ENCODE data around the gene FAM24B.

Gene FAM24B

DNA sequence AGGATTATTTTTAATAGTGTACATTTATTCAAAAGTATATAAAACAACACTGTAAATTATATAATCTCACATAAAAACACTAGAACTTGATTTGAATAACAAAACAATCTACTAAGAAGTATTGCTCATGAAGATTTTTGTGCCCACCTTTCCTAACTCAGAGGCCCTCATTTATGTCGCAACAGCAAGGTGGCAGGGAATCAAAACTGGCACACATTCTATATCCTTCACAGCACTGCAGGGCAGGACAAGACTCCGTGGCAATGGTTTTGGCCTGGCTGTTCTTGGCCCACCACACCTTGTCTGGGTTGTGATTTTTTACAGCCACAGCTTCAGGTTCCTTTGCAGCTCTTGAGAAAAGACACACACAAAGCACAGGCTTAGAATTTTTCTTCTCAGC, 30.3 kb downstream of the FAM24B start:
- DNase-seq (ENCODE audit: low spot score) = no peak
- Histone ChIP-seq H3K4me3 (no peak overlapping the region), H3K27ac (no peak overlapping the region)
- TF ChIP-seq, protein P1, sequence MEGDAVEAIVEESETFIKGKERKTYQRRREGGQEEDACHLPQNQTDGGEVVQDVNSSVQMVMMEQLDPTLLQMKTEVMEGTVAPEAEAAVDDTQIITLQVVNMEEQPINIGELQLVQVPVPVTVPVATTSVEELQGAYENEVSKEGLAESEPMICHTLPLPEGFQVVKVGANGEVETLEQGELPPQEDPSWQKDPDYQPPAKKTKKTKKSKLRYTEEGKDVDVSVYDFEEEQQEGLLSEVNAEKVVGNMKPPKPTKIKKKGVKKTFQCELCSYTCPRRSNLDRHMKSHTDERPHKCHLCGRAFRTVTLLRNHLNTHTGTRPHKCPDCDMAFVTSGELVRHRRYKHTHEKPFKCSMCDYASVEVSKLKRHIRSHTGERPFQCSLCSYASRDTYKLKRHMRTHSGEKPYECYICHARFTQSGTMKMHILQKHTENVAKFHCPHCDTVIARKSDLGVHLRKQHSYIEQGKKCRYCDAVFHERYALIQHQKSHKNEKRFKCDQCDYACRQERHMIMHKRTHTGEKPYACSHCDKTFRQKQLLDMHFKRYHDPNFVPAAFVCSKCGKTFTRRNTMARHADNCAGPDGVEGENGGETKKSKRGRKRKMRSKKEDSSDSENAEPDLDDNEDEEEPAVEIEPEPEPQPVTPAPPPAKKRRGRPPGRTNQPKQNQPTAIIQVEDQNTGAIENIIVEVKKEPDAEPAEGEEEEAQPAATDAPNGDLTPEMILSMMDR (IDR thresholded peaks at IDR 0.05) = no peak

DNA sequence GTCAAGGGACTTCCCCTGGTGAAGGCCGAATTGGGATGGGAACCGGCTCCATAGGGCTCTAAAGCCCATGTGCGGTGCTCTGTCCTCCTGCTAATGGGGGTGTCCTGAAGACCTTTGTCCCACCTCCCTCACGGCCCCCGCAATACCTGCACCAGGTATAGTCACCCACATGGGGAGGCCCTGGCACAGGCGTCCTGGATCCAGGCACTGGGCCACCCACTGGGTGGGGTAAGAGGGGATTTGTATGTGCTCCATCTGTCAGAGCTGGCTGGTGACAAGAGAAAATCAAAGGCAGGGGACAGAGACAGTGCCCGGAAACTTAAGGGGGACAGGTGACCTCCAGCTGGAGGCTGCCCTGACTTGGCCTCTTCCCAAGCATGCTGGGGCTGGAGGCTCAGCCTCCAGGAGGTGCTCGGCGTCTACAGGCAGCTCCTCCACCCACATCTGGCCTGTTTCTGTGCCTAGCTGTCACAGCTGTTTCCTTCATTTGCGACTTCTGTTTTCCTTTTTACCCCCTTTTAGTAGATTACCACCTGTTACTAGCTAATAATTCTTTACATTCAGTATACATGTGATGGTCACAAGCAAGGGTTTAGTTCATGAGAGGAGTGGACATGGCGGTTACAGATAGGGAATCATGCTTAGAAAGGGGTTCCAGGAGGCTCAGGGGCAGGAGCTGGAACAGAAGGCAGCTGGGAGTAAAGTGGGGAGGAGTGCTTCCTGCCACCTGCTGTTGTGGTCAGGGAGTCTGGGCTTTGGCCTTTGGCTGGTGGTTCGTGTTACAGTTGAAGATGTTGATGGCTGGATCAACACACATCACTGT, 31.4 kb downstream of the FAM24B start:
- Histone ChIP-seq H3K4me3 (no peak overlapping the region), H3K27ac (no peak overlapping the region)
- TF ChIP-seq, protein P1 (IDR thresholded peaks at IDR 0.05) = no peak
- no peak for DNase-seq (ENCODE audit: low spot score)

DNA sequence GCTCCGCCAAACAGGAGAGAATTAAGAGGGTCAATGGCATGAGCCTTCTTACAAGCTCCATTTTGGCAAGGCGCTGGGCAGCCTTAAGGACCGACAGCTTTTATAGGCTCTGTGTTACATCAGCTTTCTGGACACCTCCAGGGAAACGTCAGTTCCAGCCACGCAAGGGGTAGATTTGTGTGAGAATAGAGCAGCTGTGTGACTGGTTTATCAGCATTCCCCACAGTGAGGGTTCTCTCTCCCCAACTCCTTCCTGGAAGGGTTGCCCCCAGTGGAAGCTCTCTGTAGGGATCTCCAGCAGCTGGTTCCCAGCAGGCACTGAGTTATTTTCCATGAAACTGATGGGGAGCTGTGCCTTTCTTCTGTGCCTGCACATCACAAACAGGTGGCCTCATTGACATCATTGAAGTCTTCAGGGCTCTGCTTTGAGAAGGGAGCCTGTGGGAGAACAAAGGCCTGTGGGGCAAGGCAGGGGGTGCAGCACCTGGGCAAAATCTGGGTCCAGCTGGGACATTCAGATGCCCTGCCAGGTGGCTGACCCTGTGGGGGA, 33.5 kb downstream of the FAM24B start, which contains the start of gene CUZD1:
Gene CUZD1, minus strand, starts transcription at position 75 of the 550 bp plus-strand sequence. Its CDS starts 14 bp downstream, at position 61.
- Histone ChIP-seq H3K27ac (no peak within 1 kb of the TSS), H3K4me3 (no peak within 1 kb of the TSS)
- TF ChIP-seq, protein P1 (IDR thresholded peaks at IDR 0.05) = no peak
- no peak for DNase-seq (ENCODE audit: low spot score)

DNA sequence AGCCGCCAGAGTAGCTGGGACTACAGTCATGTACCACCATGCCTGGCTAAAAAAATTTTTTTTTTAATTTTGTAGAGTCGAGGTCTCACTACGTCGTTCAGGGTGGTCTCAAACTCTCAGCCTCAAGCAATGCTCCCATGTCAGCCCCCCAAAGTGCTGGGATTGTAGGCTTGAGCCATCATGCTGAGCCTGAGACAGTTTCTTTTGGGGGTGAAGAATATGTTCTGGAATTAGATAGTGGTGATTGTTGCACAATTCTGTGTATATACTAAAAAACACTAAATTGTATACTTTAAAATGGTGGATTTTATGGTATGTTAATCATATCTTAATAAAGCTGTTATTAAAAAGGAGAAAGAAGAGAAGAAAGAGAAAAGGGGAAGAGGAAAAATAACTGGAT, 35.2 kb downstream of the FAM24B start:
- Histone ChIP-seq H3K4me3 (no peak overlapping the region), H3K27ac (no peak overlapping the region)
- no peak for DNase-seq (ENCODE audit: low spot score)
- TF ChIP-seq, protein P1 (IDR thresholded peaks at IDR 0.05) = no peak

DNA sequence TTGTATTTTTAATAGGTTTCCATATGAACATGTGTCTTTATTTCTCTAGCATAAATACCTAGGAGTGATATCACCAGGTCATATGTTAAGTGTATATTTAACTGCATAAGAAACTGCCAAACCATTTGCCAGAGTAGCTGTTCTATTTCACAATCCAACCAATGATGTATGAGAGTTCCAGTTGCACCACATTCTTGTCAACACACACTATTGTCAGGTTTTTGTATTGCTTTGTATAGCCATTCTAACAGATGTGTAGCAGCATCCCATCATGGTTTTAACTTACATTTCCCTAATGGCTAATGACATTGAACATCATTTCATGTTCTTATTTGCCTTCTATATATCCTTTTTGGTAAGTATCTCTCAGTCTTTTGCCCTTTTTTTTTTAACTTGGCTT, 37.8 kb downstream of the FAM24B start:
- DNase-seq (ENCODE audit: low spot score) = no peak
- TF ChIP-seq, protein P1 (IDR thresholded peaks at IDR 0.05) = no peak

DNA sequence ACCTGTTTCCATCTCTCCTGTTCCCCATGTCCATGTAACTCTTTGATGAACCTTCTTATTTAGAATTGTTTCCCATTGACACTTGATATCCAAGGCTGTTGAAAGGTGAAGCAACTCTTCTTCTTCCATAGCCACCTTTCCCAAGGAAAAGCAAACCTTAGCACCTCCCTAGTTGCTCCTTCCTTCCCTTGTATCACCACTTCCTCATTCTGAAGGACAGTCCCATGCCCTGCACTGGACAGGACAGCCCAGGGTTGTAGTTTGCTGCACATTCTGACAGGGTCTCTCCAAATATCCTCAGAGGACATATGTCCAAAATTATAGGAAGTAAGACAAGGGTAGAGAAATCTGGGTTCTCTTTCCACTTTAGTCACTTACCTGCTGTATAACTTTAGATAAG, 39.9 kb downstream of the FAM24B start:
- TF ChIP-seq, protein P1 (IDR thresholded peaks at IDR 0.05) = no peak
- H3K27ac ChIP-seq = no peak overlapping the region
- H3K4me3 ChIP-seq = no peak overlapping the region
- DNase-seq (ENCODE audit: low spot score) = no peak

More for the DNA sequence above, 37.8 kb downstream of the FAM24B start:
- no peak overlapping the region for H3K4me3 ChIP-seq
- no peak overlapping the region for H3K27ac ChIP-seq

DNA sequence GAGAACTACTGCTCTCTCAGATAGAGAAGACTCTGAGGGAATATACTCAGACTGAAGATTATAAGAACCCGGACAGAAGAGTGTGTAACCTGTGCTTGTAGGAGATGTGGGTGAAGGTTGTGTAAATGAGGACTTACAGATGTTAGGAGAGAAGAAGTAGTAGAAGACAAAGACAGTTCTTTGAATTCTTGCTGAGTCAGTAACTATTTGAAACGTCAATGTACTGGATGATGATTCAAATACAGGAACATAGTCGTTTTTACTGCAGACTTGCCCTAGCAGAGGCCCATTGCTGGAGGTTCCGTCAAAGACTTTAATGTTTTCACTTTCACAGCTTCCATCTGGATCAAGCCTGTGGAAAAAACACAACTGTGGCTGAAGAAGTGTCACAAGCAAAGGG, 40.5 kb downstream of the FAM24B start:
- no peak for DNase-seq (ENCODE audit: low spot score)
- Histone ChIP-seq H3K4me3 (no peak overlapping the region), H3K27ac (no peak overlapping the region)
- TF ChIP-seq, protein P1 (IDR thresholded peaks at IDR 0.05) = no peak
